Neural cell (in vitro differentiated cells): ENCODE measurements around the gene NELL1. TPM values are rescaled to one million over a fixed set of nuclear protein-coding genes. Genes with fewer than 3 reads are reported as not detected.

Experiments used
- H2AFZ ChIP-seq: fragments of 200-600, 300-800 bp; sonication (generic), shearing (Covaris generic); 2 replicates; pipeline ENCODE4 v1.6.0; 2014; ENCODE audit warnings: low read depth, mild to moderate bottlenecking, antibody characterized with exemption, low read length, moderate library complexity
- H3F3A ChIP-seq: fragments of 200-600 bp; shearing (Covaris generic); 2 replicates; pipeline ENCODE4 v1.6.1; 2016; ENCODE audit warnings: mild to moderate bottlenecking, moderate library complexity, mixed read lengths, antibody characterized with exemption, low read length; ENCODE audit not compliant: insufficient read depth, poor library complexity, severe bottlenecking
- H3K27ac ChIP-seq: fragments of 200-600, 300-800 bp; sonication (generic), shearing (Covaris generic); 2 replicates; pipeline ENCODE4 v1.5.1; 2014; ENCODE audit warnings: mild to moderate bottlenecking, low read length, moderate library complexity
- H3K27me3 ChIP-seq: fragments of 300-800, 200-600 bp; sonication (generic), shearing (Covaris generic); 2 replicates; pipeline ENCODE4 v1.6.0; 2014; ENCODE audit warnings: mild to moderate bottlenecking, low read depth, low read length, moderate library complexity; ENCODE audit not compliant: insufficient read depth
- H3K36me3 ChIP-seq: fragments of 300-800, 200-600 bp; sonication (generic), shearing (Covaris generic); 2 replicates; pipeline ENCODE4 v1.5.1; 2014; ENCODE audit warnings: mild to moderate bottlenecking, antibody characterized with exemption, low read length, moderate library complexity; ENCODE audit not compliant: insufficient read depth
- H3K4me2 ChIP-seq: fragments of 300-800, 200-600 bp; sonication (generic), shearing (Covaris generic); 2 replicates; pipeline ENCODE4 v1.6.0; 2014; ENCODE audit warnings: mild to moderate bottlenecking, low read length
- H3K4me3 ChIP-seq: fragments of 300-800, 200-600 bp; sonication (generic), shearing (Covaris generic); 2 replicates; pipeline ENCODE4 v1.5.1; 2014; ENCODE audit warnings: mild to moderate bottlenecking, low read length, moderate library complexity
- H3K79me2 ChIP-seq: fragments of 200-600 bp; shearing (Covaris generic); replicated peaks from 2 replicates; pipeline ENCODE4 v1.6.0; 2014; ENCODE audit warnings: mild to moderate bottlenecking, low read length, moderate library complexity; ENCODE audit not compliant: insufficient read depth
- H3K9ac ChIP-seq: fragments of 300-800, 200-600 bp; sonication (generic), shearing (Covaris generic); 2 replicates; pipeline ENCODE4 v1.6.1; 2016; ENCODE audit warnings: mild to moderate bottlenecking, low read length, mixed read lengths
- H3K9me2 ChIP-seq: fragments of 200-600 bp; shearing (Covaris generic); 2 replicates; pipeline ENCODE4 v1.6.1; 2016; ENCODE audit warnings: mild to moderate bottlenecking, low read length, mixed read lengths; ENCODE audit not compliant: insufficient read depth
- H3K9me3 ChIP-seq: fragments of 200-600, 300-800 bp; sonication (generic), shearing (Covaris generic); 2 replicates; pipeline ENCODE4 v1.6.1; 2016; ENCODE audit warnings: mild to moderate bottlenecking, mixed run types, low read length, moderate library complexity, mixed read lengths
- H4K20me1 ChIP-seq: fragments of 200-600 bp; shearing (Covaris generic); 2 replicates; pipeline ENCODE4 v1.6.1; 2016; ENCODE audit warnings: mild to moderate bottlenecking, mixed run types; ENCODE audit not compliant: insufficient read depth
- EP300 ChIP-seq: fragments of 450-650 bp; conservative IDR thresholded peaks from 2 replicates; pipeline ENCODE4 v1.6.1; 2014; ENCODE audit warnings: antibody characterized with exemption, mild to moderate bottlenecking, moderate library complexity; ENCODE audit not compliant: poor library complexity, severe bottlenecking
- EZH2 ChIP-seq: fragments of 200-600, 300-800 bp; shearing (Covaris generic), sonication (generic); IDR thresholded peaks from 2 replicates; pipeline ENCODE4 v1.6.1; 2014; ENCODE audit warnings: antibody characterized with exemption, low read length, borderline replicate concordance, mild to moderate bottlenecking; ENCODE audit not compliant: insufficient read depth, poor library complexity, severe bottlenecking
- MXI1 ChIP-seq: fragments of 450-650 bp; conservative IDR thresholded peaks from 2 replicates; pipeline ENCODE4 v1.6.1; 2014; ENCODE audit warnings: antibody characterized with exemption, mild to moderate bottlenecking; ENCODE audit not compliant: poor library complexity, severe bottlenecking
- POLR2AphosphoS5 ChIP-seq: IDR thresholded peaks from 2 replicates; pipeline ENCODE4 v1.6.1; 2012
- RAD21 ChIP-seq: fragments of 450-650 bp; conservative IDR thresholded peaks from 2 replicates; pipeline ENCODE4 v1.6.1; 2014; ENCODE audit warnings: antibody characterized with exemption, mild to moderate bottlenecking, moderate library complexity
- SMC3 ChIP-seq: fragments of 450-650 bp; conservative IDR thresholded peaks from 2 replicates; pipeline ENCODE4 v1.6.1; 2014; ENCODE audit warnings: antibody characterized with exemption, mild to moderate bottlenecking, moderate library complexity; ENCODE audit not compliant: poor library complexity
- TAF1 ChIP-seq: IDR thresholded peaks from 2 replicates; pipeline ENCODE4 v1.6.1; 2012; ENCODE audit warnings: low read depth
- polyA plus RNA-seq: library from polyadenylated mRNA; depleted of rRNA; stranded (reverse); fragments of >200 nt; gene quantifications from 2 replicates; pipeline ENCODE4 v1.2.3, GENCODE V29; 2014
- TF ChIP-seq, protein P1 (sequence below): IDR thresholded peaks from 2 replicates; pipeline ENCODE4 v1.6.1; 2012; ENCODE audit warnings: borderline replicate concordance
- TF ChIP-seq, protein P2 (sequence below): fragments of 450-650 bp; IDR thresholded peaks from 2 replicates; pipeline ENCODE4 v1.5.1; 2014; ENCODE audit warnings: antibody characterized with exemption, mild to moderate bottlenecking, moderate library complexity; ENCODE audit not compliant: poor library complexity, severe bottlenecking

The NELL1 gene
- polyA plus RNA-seq, 1 donor from 2014 or later, result 70.4 TPM

DNA sequence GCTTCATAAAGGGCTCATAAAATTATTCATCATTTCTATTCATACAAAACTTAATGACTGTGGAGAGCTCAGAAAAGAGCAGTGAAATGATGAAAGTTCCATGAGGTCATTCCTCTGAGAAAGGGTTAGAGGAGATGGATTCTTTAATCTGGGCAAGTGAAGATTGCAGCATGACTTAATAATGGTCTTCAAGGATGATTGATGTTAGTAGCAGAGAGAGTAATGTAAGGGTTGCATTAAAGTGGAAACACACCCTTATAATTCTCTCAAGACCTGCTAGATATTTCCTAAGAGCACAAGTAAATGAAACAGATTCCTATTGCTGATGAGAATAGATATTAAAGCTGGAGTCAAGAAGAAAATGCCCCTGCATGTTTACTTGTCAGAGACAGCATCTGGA, 811.9 kb downstream of the NELL1 start:
- H3K27ac ChIP-seq, result peak overlapping the region; percentile 25

DNA sequence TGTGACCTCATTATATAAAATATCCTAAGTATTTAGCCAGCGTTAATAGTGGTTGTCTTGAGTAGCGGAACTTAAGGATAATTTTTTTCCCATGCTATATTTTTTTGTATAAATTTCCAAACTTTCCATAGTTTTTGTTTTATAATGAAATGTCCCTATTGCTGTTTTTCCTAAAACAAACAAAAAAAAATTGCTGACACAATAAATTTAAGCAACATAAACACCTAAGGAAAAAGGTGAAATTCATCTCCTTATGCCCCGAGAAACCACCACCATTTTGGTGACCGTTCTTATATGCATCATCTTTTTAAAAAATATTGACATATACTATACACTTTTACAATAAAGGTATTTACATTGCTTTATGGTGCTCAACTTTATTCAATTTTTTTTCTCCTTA, 814.7 kb downstream of the NELL1 start:
- no peaks in the 10 kb centered on the region for H3K36me3 ChIP-seq
- H3K9me2 ChIP-seq, result no peaks in the 10 kb centered on the region
- no peaks in the 10 kb centered on the region for H3K9me3 ChIP-seq
- H3K9ac ChIP-seq, result no peak overlapping the region
- H3K4me2 ChIP-seq, result no peak overlapping the region
- TF ChIP-seq POLR2AphosphoS5, result no peak
- TF ChIP-seq EZH2, result no peak
- TF ChIP-seq, protein P1, sequence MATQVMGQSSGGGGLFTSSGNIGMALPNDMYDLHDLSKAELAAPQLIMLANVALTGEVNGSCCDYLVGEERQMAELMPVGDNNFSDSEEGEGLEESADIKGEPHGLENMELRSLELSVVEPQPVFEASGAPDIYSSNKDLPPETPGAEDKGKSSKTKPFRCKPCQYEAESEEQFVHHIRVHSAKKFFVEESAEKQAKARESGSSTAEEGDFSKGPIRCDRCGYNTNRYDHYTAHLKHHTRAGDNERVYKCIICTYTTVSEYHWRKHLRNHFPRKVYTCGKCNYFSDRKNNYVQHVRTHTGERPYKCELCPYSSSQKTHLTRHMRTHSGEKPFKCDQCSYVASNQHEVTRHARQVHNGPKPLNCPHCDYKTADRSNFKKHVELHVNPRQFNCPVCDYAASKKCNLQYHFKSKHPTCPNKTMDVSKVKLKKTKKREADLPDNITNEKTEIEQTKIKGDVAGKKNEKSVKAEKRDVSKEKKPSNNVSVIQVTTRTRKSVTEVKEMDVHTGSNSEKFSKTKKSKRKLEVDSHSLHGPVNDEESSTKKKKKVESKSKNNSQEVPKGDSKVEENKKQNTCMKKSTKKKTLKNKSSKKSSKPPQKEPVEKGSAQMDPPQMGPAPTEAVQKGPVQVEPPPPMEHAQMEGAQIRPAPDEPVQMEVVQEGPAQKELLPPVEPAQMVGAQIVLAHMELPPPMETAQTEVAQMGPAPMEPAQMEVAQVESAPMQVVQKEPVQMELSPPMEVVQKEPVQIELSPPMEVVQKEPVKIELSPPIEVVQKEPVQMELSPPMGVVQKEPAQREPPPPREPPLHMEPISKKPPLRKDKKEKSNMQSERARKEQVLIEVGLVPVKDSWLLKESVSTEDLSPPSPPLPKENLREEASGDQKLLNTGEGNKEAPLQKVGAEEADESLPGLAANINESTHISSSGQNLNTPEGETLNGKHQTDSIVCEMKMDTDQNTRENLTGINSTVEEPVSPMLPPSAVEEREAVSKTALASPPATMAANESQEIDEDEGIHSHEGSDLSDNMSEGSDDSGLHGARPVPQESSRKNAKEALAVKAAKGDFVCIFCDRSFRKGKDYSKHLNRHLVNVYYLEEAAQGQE, result no peak
- TF ChIP-seq TAF1, result no peak
- TF ChIP-seq, protein P2, sequence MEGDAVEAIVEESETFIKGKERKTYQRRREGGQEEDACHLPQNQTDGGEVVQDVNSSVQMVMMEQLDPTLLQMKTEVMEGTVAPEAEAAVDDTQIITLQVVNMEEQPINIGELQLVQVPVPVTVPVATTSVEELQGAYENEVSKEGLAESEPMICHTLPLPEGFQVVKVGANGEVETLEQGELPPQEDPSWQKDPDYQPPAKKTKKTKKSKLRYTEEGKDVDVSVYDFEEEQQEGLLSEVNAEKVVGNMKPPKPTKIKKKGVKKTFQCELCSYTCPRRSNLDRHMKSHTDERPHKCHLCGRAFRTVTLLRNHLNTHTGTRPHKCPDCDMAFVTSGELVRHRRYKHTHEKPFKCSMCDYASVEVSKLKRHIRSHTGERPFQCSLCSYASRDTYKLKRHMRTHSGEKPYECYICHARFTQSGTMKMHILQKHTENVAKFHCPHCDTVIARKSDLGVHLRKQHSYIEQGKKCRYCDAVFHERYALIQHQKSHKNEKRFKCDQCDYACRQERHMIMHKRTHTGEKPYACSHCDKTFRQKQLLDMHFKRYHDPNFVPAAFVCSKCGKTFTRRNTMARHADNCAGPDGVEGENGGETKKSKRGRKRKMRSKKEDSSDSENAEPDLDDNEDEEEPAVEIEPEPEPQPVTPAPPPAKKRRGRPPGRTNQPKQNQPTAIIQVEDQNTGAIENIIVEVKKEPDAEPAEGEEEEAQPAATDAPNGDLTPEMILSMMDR, result no peak
- no peak for TF ChIP-seq EP300
- TF ChIP-seq RAD21, result no peak
- no peak for TF ChIP-seq MXI1
- no peak for TF ChIP-seq SMC3
- H3K27me3 ChIP-seq, result no peaks in the 10 kb centered on the region
- H3K4me3 ChIP-seq, result no peak overlapping the region
- H3K27ac ChIP-seq, result no peak overlapping the region
- peaks cover 4% of the 10 kb centered on the region for H3F3A ChIP-seq
- no peaks in the 10 kb centered on the region for H3K79me2 ChIP-seq
- H4K20me1 ChIP-seq, result no peaks in the 10 kb centered on the region
- no peak overlapping the region for H2AFZ ChIP-seq

More for the DNA sequence above, 811.9 kb downstream of the NELL1 start:
- no peaks in the 10 kb centered on the region for H3K27me3 ChIP-seq
- H3K9me2 ChIP-seq, result no peaks in the 10 kb centered on the region
- TF ChIP-seq POLR2AphosphoS5 (peak; percentile 58), RAD21 (no peak), EP300 (peak; percentile 19)
- TF ChIP-seq, protein P2, result no peak
- H3K9me3 ChIP-seq, result no peaks in the 10 kb centered on the region
- H3F3A ChIP-seq, result peaks cover 4% of the 10 kb centered on the region
- no peaks in the 10 kb centered on the region for H3K79me2 ChIP-seq
- H3K9ac ChIP-seq, result no peak overlapping the region
- no peak overlapping the region for H2AFZ ChIP-seq
- H3K4me3 ChIP-seq, result no peak overlapping the region
- no peak overlapping the region for H3K4me2 ChIP-seq
- H4K20me1 ChIP-seq, result no peaks in the 10 kb centered on the region
- no peaks in the 10 kb centered on the region for H3K36me3 ChIP-seq
